SJSA1 (cell line): Measurements from ENCODE around the gene NR1D1. TPM values are rescaled to one million over a fixed set of nuclear protein-coding genes. Genes with fewer than 3 reads are reported as not detected.
"Not testable (repeated sequence)": the region's sequence is repeated elsewhere in the genome, so short reads cannot be mapped to it uniquely, and the experiment has no call there.

Experiments used
- DNase-seq, 2 experiments: peaks; one replicate each; pipeline ENCODE4 v3.0.0-alpha.2; 2015 to 2020; ENCODE audit warnings: low spot score in 2 of 2, low read depth in 1 of 2
- H3K27ac ChIP-seq: fragments of 250-450 bp; sonication (Bioruptor Pico); 2 replicates; pipeline ENCODE4 v1.5.1; 2020; ENCODE audit warnings: mild to moderate bottlenecking, moderate library complexity
- H3K27me3 ChIP-seq: fragments of 250-450 bp; sonication (Bioruptor Pico); replicated peaks from 2 replicates; pipeline ENCODE4 v1.5.1; 2020; ENCODE audit warnings: mild to moderate bottlenecking, moderate library complexity
- H3K36me3 ChIP-seq: fragments of 250-450 bp; sonication (Bioruptor Pico); 2 replicates; pipeline ENCODE4 v1.5.1; 2020; ENCODE audit warnings: mild to moderate bottlenecking
- H3K4me1 ChIP-seq: fragments of 250-450 bp; sonication (Bioruptor Pico); replicated peaks from 2 replicates; pipeline ENCODE4 v1.6.1; 2021; ENCODE audit warnings: mild to moderate bottlenecking
- H3K4me3 ChIP-seq: fragments of 250-450 bp; sonication (Bioruptor Pico); 2 replicates; pipeline ENCODE4 v1.5.1; 2020; ENCODE audit warnings: mild to moderate bottlenecking
- H3K9me3 ChIP-seq: fragments of 250-450 bp; sonication (Bioruptor Pico); replicated peaks from 2 replicates; pipeline ENCODE4 v1.5.1; 2020; ENCODE audit warnings: mild to moderate bottlenecking
- total RNA-seq: library from RNA; depleted of rRNA; stranded (reverse); fragments of >200 nt; shearing (Covaris generic); gene quantifications from 2 replicates; pipeline ENCODE4 v1.2.3, GENCODE V29; 2014; rRNA removed

The NR1D1 gene
- total RNA-seq = 1.0 and 1.8 TPM in 2 replicates

GRCh38 chr17:40100419-40100668, at the start of gene NR1D1:
TSS of gene NR1D1 (minus strand) at chr17:40100589. CDS start at chr17:40100094, 495 bp downstream.
- no peaks in the 10 kb centered on the region for H3K9me3 ChIP-seq

GRCh38 chr17:40148527-40148926, 48.1 kb upstream of the NR1D1 start:
- no peak for DNase-seq
- Histone ChIP-seq H3K9me3 (no peaks in the 10 kb centered on the region), H3K36me3 (peaks cover 75% of the 10 kb centered on the region), H3K4me1 (no peaks in the 10 kb centered on the region), H3K4me3 (no peak overlapping the region), H3K27ac (no peak overlapping the region), H3K27me3 (no peaks in the 10 kb centered on the region)

More at GRCh38 chr17:40100419-40100668, at the start of gene NR1D1:
- H3K4me3 ChIP-seq = peak within 1 kb of the TSS; percentile 50
- DNase-seq = no peak
- H3K4me1 ChIP-seq = peaks cover 29% of the 10 kb centered on the region
- peaks cover 32% of the 10 kb centered on the region for H3K36me3 ChIP-seq
- no peaks in the 10 kb centered on the region for H3K27me3 ChIP-seq
- H3K27ac ChIP-seq = peak within 1 kb of the TSS; percentile 80

- H3K27ac ChIP-seq = no peak overlapping the region
- H3K36me3 ChIP-seq = peaks cover 74% of the 10 kb centered on the region
These were observed 45.1 kb upstream of the NR1D1 start for GRCh38 chr17:40145476-40145875.

GRCh38 chr17:40143166-40143565, 42.8 kb upstream of the NR1D1 start:
- H3K4me1 ChIP-seq = peaks cover 18% of the 10 kb centered on the region
- H3K9me3 ChIP-seq, DNase-seq, H3K4me3 ChIP-seq, H3K27me3 ChIP-seq, H3K27ac ChIP-seq: not testable (repeated sequence)
- H3K36me3 ChIP-seq = peaks cover 63% of the 10 kb centered on the region

More at GRCh38 chr17:40145476-40145875, 45.1 kb upstream of the NR1D1 start:
- peaks cover 8% of the 10 kb centered on the region for H3K4me1 ChIP-seq
- no peaks in the 10 kb centered on the region for H3K9me3 ChIP-seq
- no peaks in the 10 kb centered on the region for H3K27me3 ChIP-seq
- DNase-seq = no peak
- H3K4me3 ChIP-seq = no peak overlapping the region

- peaks cover 18% of the 10 kb centered on the region for H3K4me1 ChIP-seq
These were observed 39.2 kb upstream of the NR1D1 start for GRCh38 chr17:40139566-40140058.

GRCh38 chr17:40135817-40136216, 35.4 kb upstream of the NR1D1 start:
- H3K27me3 ChIP-seq = no peaks in the 10 kb centered on the region
- H3K4me3 ChIP-seq = no peak overlapping the region
- no peaks in the 10 kb centered on the region for H3K9me3 ChIP-seq
- peaks cover 24% of the 10 kb centered on the region for H3K4me1 ChIP-seq
- no peak overlapping the region for H3K27ac ChIP-seq
- DNase-seq = no peak
- peaks cover 83% of the 10 kb centered on the region for H3K36me3 ChIP-seq

More at GRCh38 chr17:40139566-40140058, 39.2 kb upstream of the NR1D1 start:
- Histone ChIP-seq H3K4me3 (peak overlapping the region; percentile 84), H3K27me3 (no peaks in the 10 kb centered on the region), H3K9me3 (no peaks in the 10 kb centered on the region), H3K27ac (peak overlapping the region; percentile 68), H3K36me3 (peaks cover 68% of the 10 kb centered on the region)
- no peak for DNase-seq

- no peak for DNase-seq
- no peaks in the 10 kb centered on the region for H3K27me3 ChIP-seq
- H3K4me1 ChIP-seq = peaks cover 17% of the 10 kb centered on the region
- peaks cover 92% of the 10 kb centered on the region for H3K36me3 ChIP-seq
- no peak overlapping the region for H3K27ac ChIP-seq
- H3K4me3 ChIP-seq = no peak overlapping the region
- H3K9me3 ChIP-seq = no peaks in the 10 kb centered on the region
These were observed 33.8 kb upstream of the NR1D1 start for GRCh38 chr17:40134184-40134583.

GRCh38 chr17:40130352-40131042, 30.1 kb upstream of the NR1D1 start:
- H3K4me1 ChIP-seq = peaks cover 14% of the 10 kb centered on the region
- H3K27ac ChIP-seq = no peak overlapping the region
- no peaks in the 10 kb centered on the region for H3K9me3 ChIP-seq
- peaks cover 98% of the 10 kb centered on the region for H3K36me3 ChIP-seq
- H3K27me3 ChIP-seq = no peaks in the 10 kb centered on the region
- DNase-seq = no peak
- no peak overlapping the region for H3K4me3 ChIP-seq

- H3K36me3 ChIP-seq = peaks cover 94% of the 10 kb centered on the region
- no peaks in the 10 kb centered on the region for H3K27me3 ChIP-seq
- H3K9me3 ChIP-seq = no peaks in the 10 kb centered on the region
- no peak overlapping the region for H3K27ac ChIP-seq
- DNase-seq = no peak
- peaks cover 14% of the 10 kb centered on the region for H3K4me1 ChIP-seq
- H3K4me3 ChIP-seq = no peak overlapping the region
These were observed 29.1 kb upstream of the NR1D1 start for GRCh38 chr17:40129498-40129897.

- peak in 1 of 2 experiments; percentile 44 for DNase-seq
- H3K4me3 ChIP-seq = peak overlapping the region; percentile 97
- no peaks in the 10 kb centered on the region for H3K9me3 ChIP-seq
- H3K36me3 ChIP-seq = peaks cover 66% of the 10 kb centered on the region
- no peak overlapping the region for H3K27ac ChIP-seq
- H3K27me3 ChIP-seq = no peaks in the 10 kb centered on the region
- H3K4me1 ChIP-seq = peaks cover 8% of the 10 kb centered on the region
These were observed 24.1 kb upstream of the NR1D1 start for GRCh38 chr17:40124279-40125141.

- H3K27ac ChIP-seq = no peak overlapping the region
- peak overlapping the region; percentile 97 for H3K4me3 ChIP-seq
- DNase-seq = no peak
- H3K9me3 ChIP-seq = no peaks in the 10 kb centered on the region
- no peaks in the 10 kb centered on the region for H3K27me3 ChIP-seq
- H3K4me1 ChIP-seq = peaks cover 8% of the 10 kb centered on the region
- H3K36me3 ChIP-seq = peaks cover 58% of the 10 kb centered on the region
These were observed 23.4 kb upstream of the NR1D1 start for GRCh38 chr17:40123811-40124114.

- Histone ChIP-seq H3K4me1 (peaks cover 8% of the 10 kb centered on the region), H3K4me3 (peak overlapping the region; percentile 97), H3K27me3 (no peaks in the 10 kb centered on the region), H3K36me3 (peaks cover 54% of the 10 kb centered on the region), H3K9me3 (no peaks in the 10 kb centered on the region), H3K27ac (peak overlapping the region; percentile 86)
- DNase-seq = peak; percentile 55 to 57
These were observed 22.8 kb upstream of the NR1D1 start for GRCh38 chr17:40122999-40123810.

- H3K27ac ChIP-seq = peak overlapping the region; percentile 86
- peak overlapping the region; percentile 97 for H3K4me3 ChIP-seq
- peaks cover 46% of the 10 kb centered on the region for H3K36me3 ChIP-seq
- DNase-seq = peak; percentile 35 to 56
- no peaks in the 10 kb centered on the region for H3K27me3 ChIP-seq
- peaks cover 8% of the 10 kb centered on the region for H3K4me1 ChIP-seq
- H3K9me3 ChIP-seq = no peaks in the 10 kb centered on the region
These were observed 22.0 kb upstream of the NR1D1 start for GRCh38 chr17:40122136-40122998.
